HEK293 (cell line): Measurements from ENCODE around the gene ARHGAP26.

ENCODE experiments used
- CTCF ChIA-PET: fragments of 350-600 bp; formaldehyde crosslinking; extraction: SDS; loops from one replicate; lab custom pipeline; 2021; ENCODE audit warnings: antibody characterized with exemption; lab: Yijun Ruan, JAX
- POLR2A ChIA-PET: fragments of 300-600 bp; formaldehyde crosslinking; extraction: SDS; loops from one replicate; lab custom pipeline; 2020; ENCODE audit warnings: antibody characterized with exemption, inconsistent platforms; lab: Yijun Ruan, JAX
- H3K27ac ChIP-seq: fragments of 200-500 bp; sonication (Bioruptor generic); 2 replicates; pipeline ENCODE4 v1.5.1; 2014; ENCODE audit warnings: low read depth, low read length, control low read depth, inconsistent platforms; ENCODE audit errors: extremely low read depth
- H3K36me3 ChIP-seq, 2 experiments: fragments of 200-500 bp in 1 of 2; sonication (Bioruptor generic) in 1 of 2; 1 replicate in 1 of 2; 2 replicates in 1 of 2; pipeline ENCODE4 v1.5.1; 2014 to 2017; ENCODE audit warnings: inconsistent platforms in 2 of 2, low read length in 2 of 2; ENCODE audit not compliant: control insufficient read depth in 2 of 2, insufficient read depth in 1 of 2
- H3K4me1 ChIP-seq: fragments of 200-500 bp; sonication (Bioruptor generic); 2 replicates; pipeline ENCODE4 v1.5.1; 2014; ENCODE audit warnings: mild to moderate bottlenecking, low read length, inconsistent platforms; ENCODE audit not compliant: control insufficient read depth, insufficient read depth
- H3K4me3 ChIP-seq: 2 replicates; pipeline ENCODE4 v1.5.1; 2011; ENCODE audit warnings: low read depth, mild to moderate bottlenecking, control low read depth, low read length, moderate library complexity
- H3K9me3 ChIP-seq: fragments of 200-500 bp; sonication (Bioruptor generic); 2 replicates; pipeline ENCODE4 v1.5.1; 2014; ENCODE audit warnings: low read depth, low read length, inconsistent platforms; ENCODE audit not compliant: control insufficient read depth, insufficient read depth
- BCL6B ChIP-seq: fragments of 450-650 bp; formaldehyde crosslinking; IDR thresholded peaks from 2 replicates; pipeline ENCODE4 v1.5.1; 2017; ENCODE audit warnings: missing biosample characterization, missing genetic modification characterization
- EGR2 ChIP-seq: fragments of 450-650 bp; formaldehyde crosslinking; IDR thresholded peaks from 2 replicates; pipeline ENCODE4 v1.5.1; 2016; ENCODE audit warnings: low read depth, missing biosample characterization, missing genetic modification characterization
- IKZF3 ChIP-seq: fragments of 450-650 bp; IDR thresholded peaks from 2 replicates; pipeline ENCODE4 v1.5.0; 2018; ENCODE audit warnings: missing biosample characterization, mild to moderate bottlenecking, missing genetic modification characterization, moderate library complexity
- KLF7 ChIP-seq: fragments of 450-650 bp; formaldehyde crosslinking; IDR thresholded peaks from 2 replicates; pipeline ENCODE4 v1.5.1; 2016; ENCODE audit warnings: missing biosample characterization, missing genetic modification characterization, borderline replicate concordance
- MEIS1 ChIP-seq: sonication (generic); formaldehyde crosslinking; IDR thresholded peaks from 2 replicates; pipeline ENCODE4 v1.8.1; 2022; ENCODE audit warnings: missing genetic modification reagents, mild to moderate bottlenecking, borderline replicate concordance
- PRDM10 ChIP-seq: fragments of 450-650 bp; formaldehyde crosslinking; IDR thresholded peaks from 2 replicates; pipeline ENCODE4 v1.5.1; 2016; ENCODE audit warnings: missing biosample characterization, missing genetic modification characterization
- SCRT2 ChIP-seq: fragments of 450-650 bp; formaldehyde crosslinking; IDR thresholded peaks from 2 replicates; pipeline ENCODE4 v1.5.1; 2016; ENCODE audit warnings: missing biosample characterization, missing genetic modification characterization
- SP3 ChIP-seq: fragments of 450-650 bp; formaldehyde crosslinking; IDR thresholded peaks from 2 replicates; pipeline ENCODE4 v1.5.1; 2016; ENCODE audit warnings: missing biosample characterization, missing genetic modification characterization
- SP7 ChIP-seq: fragments of 450-650 bp; formaldehyde crosslinking; IDR thresholded peaks from 2 replicates; pipeline ENCODE4 v1.5.1; 2016; ENCODE audit warnings: missing biosample characterization, missing genetic modification characterization
- ZBTB8A ChIP-seq: fragments of 450-650 bp; formaldehyde crosslinking; IDR thresholded peaks from 2 replicates; pipeline ENCODE4 v1.5.1; 2016; ENCODE audit warnings: missing biosample characterization, missing genetic modification characterization
- ZFP41 ChIP-seq: fragments of 450-650 bp; formaldehyde crosslinking; IDR thresholded peaks from 2 replicates; pipeline ENCODE4 v1.5.1; 2016; ENCODE audit warnings: missing biosample characterization, missing genetic modification characterization, borderline replicate concordance
- ZFP69B ChIP-seq: fragments of 450-650 bp; formaldehyde crosslinking; IDR thresholded peaks from 2 replicates; pipeline ENCODE4 v1.5.1; 2016; ENCODE audit warnings: missing biosample characterization, missing genetic modification characterization
- ZNF169 ChIP-seq: fragments of 450-650 bp; formaldehyde crosslinking; IDR thresholded peaks from 2 replicates; pipeline ENCODE4 v1.5.1; 2016; ENCODE audit warnings: missing biosample characterization, missing genetic modification characterization
- ZNF202 ChIP-seq: fragments of 450-650 bp; formaldehyde crosslinking; IDR thresholded peaks from 2 replicates; pipeline ENCODE4 v1.5.1; 2016; ENCODE audit warnings: missing biosample characterization, missing genetic modification characterization, borderline replicate concordance
- ZNF585B ChIP-seq: fragments of 450-650 bp; formaldehyde crosslinking; IDR thresholded peaks from 2 replicates; pipeline ENCODE4 v1.5.1; 2016; ENCODE audit warnings: missing biosample characterization, missing genetic modification characterization
- ZNF664 ChIP-seq: fragments of 450-650 bp; formaldehyde crosslinking; IDR thresholded peaks from 2 replicates; pipeline ENCODE4 v1.5.1; 2016; ENCODE audit warnings: missing biosample characterization, missing genetic modification characterization
- ZNF692 ChIP-seq: fragments of 450-650 bp; formaldehyde crosslinking; IDR thresholded peaks from 2 replicates; pipeline ENCODE4 v1.5.1; 2016; ENCODE audit warnings: missing biosample characterization, missing genetic modification characterization
- ZNF768 ChIP-seq: fragments of 450-650 bp; formaldehyde crosslinking; IDR thresholded peaks from 2 replicates; pipeline ENCODE4 v1.5.1; 2018; ENCODE audit warnings: missing biosample characterization, mild to moderate bottlenecking, missing genetic modification characterization
- ZNF837 ChIP-seq: fragments of 450-650 bp; formaldehyde crosslinking; IDR thresholded peaks from 2 replicates; pipeline ENCODE4 v1.5.1; 2016; ENCODE audit warnings: missing biosample characterization, missing genetic modification characterization
- TF ChIP-seq, protein P1 (sequence below): fragments of 450-650 bp; formaldehyde crosslinking; IDR thresholded peaks from 2 replicates; pipeline ENCODE4 v1.5.1; 2016; ENCODE audit warnings: missing biosample characterization, missing genetic modification characterization

ARHGAP26 gene

DNA sequence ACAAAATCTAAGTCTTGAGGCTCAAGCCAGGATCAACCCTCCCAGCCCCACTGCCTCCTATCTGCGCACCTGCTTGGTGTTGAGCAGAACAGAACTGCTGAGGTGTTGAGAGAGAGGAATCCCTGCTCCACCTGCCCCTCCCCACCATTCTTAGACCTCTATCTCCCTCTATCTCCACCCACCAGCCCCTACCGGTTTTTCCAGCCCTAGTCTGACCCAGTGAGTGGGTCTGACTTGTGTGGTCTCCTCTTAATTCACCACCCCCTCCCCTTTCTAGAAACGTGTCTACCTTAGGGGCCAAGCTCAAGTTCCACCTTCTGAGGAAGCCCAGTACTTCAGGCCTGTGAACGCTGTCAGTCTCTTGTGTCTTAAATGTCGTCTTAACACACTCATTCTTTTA lies 93.7 kb downstream of the ARHGAP26 start:
- Histone ChIP-seq H3K9me3 (no peaks in the 10 kb centered on the region), H3K27ac (no peak overlapping the region), H3K36me3 (no peaks in the 10 kb centered on the region), H3K4me3 (no peak overlapping the region)
- CTCF ChIA-PET: interaction anchor here (1.0 to 3.1 kb wide), 5 partner anchors 67 to 151 kb away, joined by 3 to 21 read pairs (median 5); no protein-coding TSS in a partner anchor
- TF ChIP-seq ZBTB8A (tag by site-specific recombination) (no peak), BCL6B (tag by site-specific recombination) (no peak), ZFP41 (no peak), SCRT2 (tag by site-specific recombination) (no peak), EGR2 (tag by site-specific recombination) (0 out of 2 replicates have a peak, but pooled peaks have one; percentile 16), KLF7 (tag by site-specific recombination) (no peak), ZFP69B (tag by site-specific recombination) (no peak), SP3 (tag by site-specific recombination) (no peak)
- TF ChIP-seq, all 188 proteins: peak for 1
- H3K4me1 ChIP-seq: no peaks in the 10 kb centered on the region
- POLR2A ChIA-PET: no interaction called here

- no peak overlapping the region for H3K27ac ChIP-seq
- POLR2A ChIA-PET: no interaction called here
Measured at GRCh38 chr5:142864290-142865260, 94.4 kb downstream of the ARHGAP26 start.

DNA sequence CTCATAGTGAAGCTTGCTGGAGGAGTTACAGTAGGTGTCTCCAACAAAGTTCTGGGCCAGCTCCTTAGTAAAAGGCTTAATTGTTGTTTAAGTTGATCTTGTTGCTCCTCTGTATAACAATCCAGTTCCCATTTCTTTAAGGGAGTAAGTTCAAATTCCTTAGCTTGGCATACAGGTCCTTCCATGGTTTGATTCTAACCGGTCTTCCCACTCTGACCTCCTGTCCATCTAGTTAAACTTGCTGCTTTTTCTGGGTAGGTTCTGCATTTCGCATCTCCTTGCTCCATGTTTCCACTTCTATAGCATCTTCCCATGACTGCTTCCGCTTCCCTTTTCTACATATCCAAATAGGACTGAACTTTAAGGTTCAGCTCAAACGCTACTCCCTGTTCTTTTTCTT lies 95.5 kb downstream of the ARHGAP26 start:
- H3K9me3 ChIP-seq: no peaks in the 10 kb centered on the region
- H3K4me3 ChIP-seq: no peak overlapping the region
- no peak for TF ChIP-seq MEIS1 (CRISPR knock-in tag)
- TF ChIP-seq ZNF692 (tag by site-specific recombination): no peak
- TF ChIP-seq ZNF768 (tag by site-specific recombination): no peak
- TF ChIP-seq ZFP69B (tag by site-specific recombination): no peak
- no peak for TF ChIP-seq IKZF3 (tag by site-specific recombination)
- TF ChIP-seq ZNF202: no peak
- TF ChIP-seq, protein P1, sequence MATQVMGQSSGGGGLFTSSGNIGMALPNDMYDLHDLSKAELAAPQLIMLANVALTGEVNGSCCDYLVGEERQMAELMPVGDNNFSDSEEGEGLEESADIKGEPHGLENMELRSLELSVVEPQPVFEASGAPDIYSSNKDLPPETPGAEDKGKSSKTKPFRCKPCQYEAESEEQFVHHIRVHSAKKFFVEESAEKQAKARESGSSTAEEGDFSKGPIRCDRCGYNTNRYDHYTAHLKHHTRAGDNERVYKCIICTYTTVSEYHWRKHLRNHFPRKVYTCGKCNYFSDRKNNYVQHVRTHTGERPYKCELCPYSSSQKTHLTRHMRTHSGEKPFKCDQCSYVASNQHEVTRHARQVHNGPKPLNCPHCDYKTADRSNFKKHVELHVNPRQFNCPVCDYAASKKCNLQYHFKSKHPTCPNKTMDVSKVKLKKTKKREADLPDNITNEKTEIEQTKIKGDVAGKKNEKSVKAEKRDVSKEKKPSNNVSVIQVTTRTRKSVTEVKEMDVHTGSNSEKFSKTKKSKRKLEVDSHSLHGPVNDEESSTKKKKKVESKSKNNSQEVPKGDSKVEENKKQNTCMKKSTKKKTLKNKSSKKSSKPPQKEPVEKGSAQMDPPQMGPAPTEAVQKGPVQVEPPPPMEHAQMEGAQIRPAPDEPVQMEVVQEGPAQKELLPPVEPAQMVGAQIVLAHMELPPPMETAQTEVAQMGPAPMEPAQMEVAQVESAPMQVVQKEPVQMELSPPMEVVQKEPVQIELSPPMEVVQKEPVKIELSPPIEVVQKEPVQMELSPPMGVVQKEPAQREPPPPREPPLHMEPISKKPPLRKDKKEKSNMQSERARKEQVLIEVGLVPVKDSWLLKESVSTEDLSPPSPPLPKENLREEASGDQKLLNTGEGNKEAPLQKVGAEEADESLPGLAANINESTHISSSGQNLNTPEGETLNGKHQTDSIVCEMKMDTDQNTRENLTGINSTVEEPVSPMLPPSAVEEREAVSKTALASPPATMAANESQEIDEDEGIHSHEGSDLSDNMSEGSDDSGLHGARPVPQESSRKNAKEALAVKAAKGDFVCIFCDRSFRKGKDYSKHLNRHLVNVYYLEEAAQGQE (tag by site-specific recombination): no peak
- no peak for TF ChIP-seq PRDM10
- no peaks in the 10 kb centered on the region for H3K36me3 ChIP-seq
- POLR2A ChIA-PET: no interaction called here
- peaks cover 2% of the 10 kb centered on the region; the same call in 1 of the 2 replicates for H3K4me1 ChIP-seq
- no peak overlapping the region for H3K27ac ChIP-seq
- CTCF ChIA-PET: interaction anchor here (0.9 to 3.1 kb wide), 4 partner anchors 22 to 152 kb away, joined by 3 to 21 read pairs (median 5); no protein-coding TSS in a partner anchor

More at GRCh38 chr5:142864290-142865260, 94.4 kb downstream of the ARHGAP26 start:
- CTCF ChIA-PET: interaction anchor here (0.9 to 3.1 kb wide), 8 partner anchors 23 to 152 kb away, joined by 3 to 21 read pairs (median 4); no protein-coding TSS in a partner anchor
- Histone ChIP-seq H3K4me1 (no peaks in the 10 kb centered on the region), H3K4me3 (no peak overlapping the region), H3K36me3 (no peaks in the 10 kb centered on the region), H3K9me3 (no peaks in the 10 kb centered on the region)
- TF ChIP-seq ZNF664 (tag by site-specific recombination) (0 out of 2 replicates have a peak, but pooled peaks have one; percentile 29), ZNF585B (tag by site-specific recombination) (no peak), SP7 (tag by site-specific recombination) (no peak), ZNF837 (tag by site-specific recombination) (no peak), ZNF169 (tag by site-specific recombination) (no peak)
